NCI-H1105 (cell line): ENCODE data around the gene ANKRD33B.
"Not testable (repeated sequence)": the region's sequence is repeated elsewhere in the genome, so short reads cannot be mapped to it uniquely, and the experiment has no call there.

Experiments used
- DNase-seq: peaks from one replicate; lab custom pipeline; 2025; lab: John Stamatoyannopoulos, UW

Gene ANKRD33B

DNA sequence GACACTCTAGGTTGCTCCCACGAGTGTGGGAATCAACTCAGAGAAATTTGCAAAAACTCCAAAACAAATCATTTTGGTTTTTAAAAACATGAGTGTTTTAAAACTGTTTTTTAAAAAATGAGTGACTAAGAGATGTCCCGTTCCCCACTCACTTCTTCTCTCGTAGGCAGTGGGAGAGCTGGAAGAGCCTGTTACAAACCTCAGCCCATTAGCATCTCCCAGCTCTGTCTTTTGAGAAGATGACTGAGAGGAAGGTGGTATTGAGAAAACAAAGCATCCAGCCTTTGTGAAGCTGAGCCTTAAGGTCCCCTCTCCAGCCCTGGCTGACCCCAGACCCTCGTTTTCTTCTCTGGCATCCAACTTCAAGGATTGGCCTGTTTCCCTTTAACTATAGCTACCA is 4.7 kb upstream of the ANKRD33B start:
- DNase-seq = no peak

DNA sequence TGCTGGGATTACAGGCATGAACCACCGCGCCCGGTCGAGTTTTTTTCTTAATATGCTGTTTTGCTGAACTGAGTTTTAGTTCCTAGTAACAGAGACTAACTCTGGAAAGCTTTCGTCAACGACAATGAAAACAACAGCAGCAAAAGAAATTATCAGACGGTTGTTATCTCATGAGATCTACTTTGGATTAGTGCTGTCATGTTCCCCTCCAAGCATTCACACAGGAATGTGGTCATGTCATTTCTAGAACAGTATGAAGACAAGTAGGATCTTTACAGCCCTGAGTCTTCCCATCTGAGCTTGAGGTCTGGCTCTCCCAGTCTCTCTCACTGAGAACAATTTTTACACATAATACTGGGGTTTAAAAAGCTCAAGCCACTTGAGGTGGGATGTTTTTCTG is 4.0 kb upstream of the ANKRD33B start:
- no peak for DNase-seq

DNA sequence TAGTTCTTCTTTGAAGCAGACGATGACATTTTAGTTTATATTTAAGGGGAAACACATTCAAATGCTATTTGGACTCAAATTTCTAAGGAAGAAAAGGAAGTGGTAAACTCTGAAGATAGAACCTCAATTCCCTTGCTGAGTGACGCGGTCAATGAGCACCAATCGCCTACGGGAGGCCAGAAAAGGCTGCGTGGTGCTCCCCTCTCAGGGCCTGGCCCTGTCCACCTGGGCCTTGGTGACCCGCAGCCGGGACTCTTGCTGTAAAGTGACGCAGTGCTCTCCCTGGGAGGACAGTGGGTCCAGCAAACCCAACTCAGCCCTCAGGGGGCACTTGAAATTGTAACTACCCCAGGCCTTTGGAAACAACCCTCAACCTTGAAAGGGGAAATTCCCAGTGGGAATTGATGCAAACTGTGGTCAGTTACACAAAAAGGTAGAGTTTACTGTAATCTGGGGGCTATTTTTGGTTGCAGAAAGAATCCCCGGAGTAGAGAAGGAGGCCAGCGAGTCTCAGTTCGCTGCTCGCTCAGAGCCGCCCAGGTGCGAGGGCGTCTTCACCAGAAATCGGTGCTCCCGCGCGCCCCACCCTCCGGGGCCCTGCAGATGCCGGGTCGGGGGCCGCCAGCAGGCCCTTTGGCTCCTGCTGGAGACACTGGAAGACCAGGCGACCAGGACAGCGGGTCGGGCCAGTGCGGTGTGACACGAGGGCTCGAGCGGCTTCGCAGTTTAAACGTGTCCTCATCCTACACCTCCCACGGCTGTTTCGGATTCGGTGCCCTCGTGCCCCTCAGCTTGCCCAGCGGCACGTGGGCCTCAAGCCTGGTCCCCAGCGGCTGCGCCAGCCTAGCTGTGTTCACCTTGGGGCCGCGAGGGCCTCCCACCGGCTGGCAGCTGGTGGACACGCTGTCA is 1.4 kb upstream of the ANKRD33B start:
- no peak for DNase-seq

DNA sequence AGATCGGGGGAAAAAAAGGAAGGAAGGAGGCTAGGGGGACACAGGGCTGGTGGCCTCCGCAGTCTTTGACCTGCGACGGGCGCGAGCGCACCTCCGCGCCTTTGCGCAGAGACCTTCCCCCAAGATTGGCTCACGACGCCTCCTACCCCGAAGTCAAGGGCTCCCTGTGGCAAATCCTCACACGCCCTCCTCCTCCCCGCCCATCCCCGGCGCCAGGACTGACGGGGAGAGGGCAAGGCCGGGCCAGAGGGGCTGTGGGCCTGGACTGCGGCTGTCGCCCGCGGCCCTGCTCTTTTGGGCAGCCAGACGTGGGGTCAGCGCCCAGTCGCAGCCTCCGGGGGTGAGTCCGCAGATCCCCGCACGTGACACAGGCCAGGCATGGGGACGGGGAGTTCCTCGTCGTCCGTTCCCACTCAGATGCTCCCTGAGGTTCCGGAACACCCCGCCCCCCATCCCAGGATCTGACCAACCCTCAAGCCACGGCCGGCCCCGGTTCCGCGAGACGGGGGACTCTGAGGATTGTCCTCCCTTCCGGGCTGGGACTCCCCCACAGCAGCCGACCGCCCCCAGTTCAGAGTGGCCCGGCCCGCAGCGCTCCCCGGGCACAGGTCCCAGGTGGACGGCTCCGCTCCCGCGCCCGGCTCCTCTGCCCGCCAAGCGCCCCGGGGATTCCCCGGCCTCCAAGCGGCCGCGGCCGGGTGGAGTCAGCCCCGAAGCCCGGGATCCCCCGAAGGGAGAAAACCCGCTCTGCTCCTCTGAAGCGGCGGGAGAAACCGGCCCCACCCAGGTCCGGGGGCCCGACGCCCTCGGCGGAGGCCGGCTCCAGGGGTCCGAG is 543 bp upstream of the ANKRD33B start:
- no peak for DNase-seq

DNA sequence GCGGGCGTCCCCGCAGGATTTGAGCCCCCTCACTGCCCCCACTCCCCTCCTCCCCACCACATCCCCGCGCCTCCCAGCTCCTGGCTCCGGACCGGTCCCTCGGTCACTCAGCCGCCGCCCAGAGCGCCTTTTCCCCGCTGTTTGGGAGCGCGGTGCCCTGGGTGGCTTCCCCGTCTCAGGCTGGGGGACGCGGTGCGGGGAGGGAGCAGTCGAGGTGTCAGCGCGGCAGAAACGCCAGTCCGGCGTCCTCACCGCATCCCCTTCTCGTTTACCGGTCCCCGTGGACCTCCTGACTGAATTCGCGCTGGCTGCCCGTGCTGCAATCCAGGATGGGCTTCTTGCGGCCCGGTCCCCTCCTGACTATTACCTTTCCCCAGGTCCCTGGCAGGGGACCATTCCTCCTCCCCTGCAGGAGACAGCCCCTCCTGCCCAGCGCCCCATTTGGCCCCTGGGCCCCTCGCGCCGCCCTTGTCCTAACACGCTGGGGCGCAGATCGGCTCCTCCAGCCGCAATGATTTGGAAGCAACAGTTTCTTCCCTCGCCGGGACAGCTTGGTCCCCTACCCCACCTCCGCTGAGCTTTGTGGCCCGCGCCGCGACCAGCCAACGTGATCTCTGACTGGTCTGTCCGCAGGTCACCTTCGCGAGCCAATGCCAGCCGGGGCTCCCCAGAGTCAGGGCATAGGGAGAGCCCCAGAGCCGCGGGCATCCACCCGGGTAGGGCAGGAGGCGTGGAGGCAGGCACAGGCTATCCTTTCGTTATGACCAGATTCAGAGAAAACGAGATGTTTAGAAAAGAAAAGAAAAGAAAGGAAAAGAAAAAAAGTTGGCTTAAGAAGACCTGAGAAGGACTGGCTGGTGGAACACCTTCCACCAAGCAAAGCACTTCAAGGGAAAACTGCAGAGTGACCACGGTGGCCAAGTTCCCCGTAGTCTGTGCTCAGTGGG is 1.2 kb downstream of the ANKRD33B start:
- DNase-seq = no peak

DNA sequence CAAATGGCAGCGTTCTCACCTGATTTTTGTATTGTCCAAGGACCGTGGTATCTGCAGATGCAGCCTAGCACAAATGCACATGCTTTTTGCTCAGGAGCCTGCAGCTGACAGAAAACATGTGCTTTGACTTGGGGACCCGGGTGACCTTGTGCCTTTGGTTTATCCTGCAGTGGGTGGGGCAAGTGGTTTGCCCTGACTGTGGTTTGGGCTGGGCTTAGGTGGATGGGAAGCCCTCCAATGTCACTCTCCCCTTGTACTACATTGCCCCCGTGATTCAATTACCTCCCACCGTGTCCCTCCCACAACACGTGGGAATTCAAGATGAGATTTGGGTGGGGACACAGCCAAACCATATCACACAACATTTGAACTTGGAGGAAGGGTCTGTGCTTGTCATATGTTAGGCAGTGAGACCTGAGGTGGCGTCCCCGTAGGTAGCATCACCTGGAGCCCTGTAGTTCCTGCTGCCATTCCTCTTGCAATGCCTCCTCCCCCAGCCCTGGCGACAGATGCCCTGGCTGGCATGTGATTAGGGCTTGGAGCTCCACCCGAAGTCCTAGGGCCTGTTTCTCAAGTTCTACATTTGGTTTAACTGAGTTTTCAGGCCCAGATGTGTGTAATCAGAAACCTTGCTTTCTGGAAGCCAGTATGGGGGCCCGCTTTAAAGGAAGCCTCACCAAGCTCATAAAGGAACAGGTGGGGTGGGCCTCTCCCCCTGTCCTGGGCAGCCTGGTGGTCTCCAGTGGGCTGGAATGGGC is 2.1 kb downstream of the ANKRD33B start:
- DNase-seq = no peak

DNA sequence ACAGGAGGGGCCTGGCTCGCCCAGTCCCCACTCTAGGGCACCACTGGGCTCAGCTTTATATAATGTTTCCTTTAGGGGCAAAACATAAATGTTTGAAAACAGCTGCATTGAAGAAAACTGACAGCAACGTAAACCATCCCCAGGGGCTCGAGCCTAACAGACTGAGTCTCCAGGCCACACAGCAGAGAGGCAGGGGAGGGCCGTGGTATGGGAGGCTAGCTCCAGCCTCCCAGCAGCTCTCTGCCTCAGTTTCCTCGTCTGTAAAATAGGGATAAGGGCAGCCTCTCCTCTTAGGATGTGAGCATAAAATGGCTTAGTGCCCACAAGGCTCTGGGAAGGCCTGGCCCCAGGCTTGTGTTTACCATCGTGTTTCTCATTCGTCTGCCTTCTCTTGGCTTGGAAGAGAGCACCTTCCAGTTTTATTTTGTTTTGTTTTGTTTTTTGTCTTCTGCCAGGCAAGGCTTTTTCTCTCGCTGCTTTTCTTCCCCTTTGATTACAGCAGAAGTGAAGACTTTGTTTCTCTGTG is 2.7 kb downstream of the ANKRD33B start:
- DNase-seq = no peak

DNA sequence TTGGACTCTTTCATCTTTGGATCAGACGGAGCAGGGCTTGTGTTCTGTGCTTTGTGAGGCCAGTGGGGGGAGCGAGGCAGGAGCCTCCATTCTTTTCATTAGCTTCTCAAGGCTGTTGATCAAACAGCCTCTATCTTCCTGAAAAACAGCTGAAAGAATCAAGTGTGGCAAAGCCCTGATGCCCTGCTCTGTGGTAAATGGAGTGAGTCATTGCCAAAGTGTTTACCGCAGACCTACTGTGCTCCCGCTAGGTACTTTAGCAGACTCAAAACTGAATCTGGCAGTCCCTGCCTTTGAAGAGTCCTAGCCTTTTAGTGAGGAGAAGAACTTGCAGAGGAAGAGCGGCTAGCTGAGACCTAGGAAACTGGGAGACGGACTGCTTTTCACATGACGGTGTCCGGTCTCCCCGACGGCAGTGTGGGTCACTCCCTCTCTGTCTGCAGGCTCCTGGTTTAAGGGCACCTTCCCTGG is 3.3 kb downstream of the ANKRD33B start:
- no peak for DNase-seq

DNA sequence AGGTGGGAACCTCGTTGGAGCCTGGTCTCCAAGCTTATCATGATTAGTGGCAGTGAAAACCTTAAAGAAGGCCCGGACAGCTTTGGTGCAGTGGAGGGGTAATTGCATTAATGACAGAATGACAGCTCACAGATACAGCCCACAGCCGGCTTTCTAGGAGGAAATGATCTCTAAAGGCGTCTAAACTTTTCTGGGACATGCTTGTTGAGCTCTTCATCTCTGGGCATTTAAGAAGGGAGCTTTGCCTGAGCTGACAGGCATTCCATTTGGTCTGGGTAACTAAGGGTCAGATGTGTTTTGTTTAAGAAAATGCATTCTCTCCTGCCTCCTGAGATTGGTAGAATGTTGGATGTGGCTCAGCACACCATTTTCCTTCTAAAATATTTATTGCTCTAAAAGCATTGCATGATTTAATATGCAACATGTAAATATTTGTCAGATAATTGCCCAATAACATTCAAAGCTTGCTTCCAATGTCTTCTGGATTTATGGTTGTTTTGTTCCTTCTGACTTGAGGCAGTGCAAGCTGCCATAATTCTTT is 4.0 kb downstream of the ANKRD33B start:
- no peak for DNase-seq

DNA sequence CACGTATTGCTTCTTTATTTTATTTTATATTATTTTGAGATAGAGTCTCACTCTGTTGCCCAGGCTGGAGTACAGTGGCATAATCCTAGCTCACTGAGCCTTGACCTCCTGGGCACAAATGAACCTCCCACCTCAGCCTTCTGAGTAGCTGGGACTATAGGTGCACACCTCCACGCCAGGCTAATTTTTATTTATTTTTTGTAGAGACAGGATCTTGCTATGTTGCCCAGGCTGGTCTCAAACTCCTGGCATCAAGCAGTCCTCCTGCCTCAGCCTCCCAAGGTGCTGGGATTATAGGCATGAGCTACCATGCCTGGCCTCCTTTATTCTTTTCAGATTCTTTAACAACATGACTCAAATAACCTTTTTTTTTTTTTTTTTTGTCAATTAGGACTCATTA is 6.7 kb downstream of the ANKRD33B start:
- not testable (repeated sequence) for DNase-seq

DNA sequence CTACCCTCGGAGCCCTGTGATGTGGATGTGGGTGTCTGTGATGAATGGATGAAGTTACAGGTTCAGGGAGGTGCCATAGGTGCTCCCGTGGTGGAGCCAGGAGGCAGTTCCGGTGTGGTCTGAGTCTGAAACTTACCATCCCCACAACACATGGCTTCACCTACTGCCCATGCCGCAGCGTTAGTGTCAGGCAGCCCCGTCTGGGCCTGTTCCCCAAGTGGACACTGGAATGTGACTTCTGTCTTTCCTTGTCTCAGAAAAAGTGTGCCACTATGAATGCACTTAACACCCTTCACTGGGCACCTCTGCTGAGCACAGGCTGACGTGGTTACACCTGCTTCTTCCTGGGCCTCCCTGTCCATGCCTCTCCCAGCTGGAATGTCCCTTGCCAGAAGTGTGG is 8.6 kb downstream of the ANKRD33B start:
- DNase-seq = no peak

DNA sequence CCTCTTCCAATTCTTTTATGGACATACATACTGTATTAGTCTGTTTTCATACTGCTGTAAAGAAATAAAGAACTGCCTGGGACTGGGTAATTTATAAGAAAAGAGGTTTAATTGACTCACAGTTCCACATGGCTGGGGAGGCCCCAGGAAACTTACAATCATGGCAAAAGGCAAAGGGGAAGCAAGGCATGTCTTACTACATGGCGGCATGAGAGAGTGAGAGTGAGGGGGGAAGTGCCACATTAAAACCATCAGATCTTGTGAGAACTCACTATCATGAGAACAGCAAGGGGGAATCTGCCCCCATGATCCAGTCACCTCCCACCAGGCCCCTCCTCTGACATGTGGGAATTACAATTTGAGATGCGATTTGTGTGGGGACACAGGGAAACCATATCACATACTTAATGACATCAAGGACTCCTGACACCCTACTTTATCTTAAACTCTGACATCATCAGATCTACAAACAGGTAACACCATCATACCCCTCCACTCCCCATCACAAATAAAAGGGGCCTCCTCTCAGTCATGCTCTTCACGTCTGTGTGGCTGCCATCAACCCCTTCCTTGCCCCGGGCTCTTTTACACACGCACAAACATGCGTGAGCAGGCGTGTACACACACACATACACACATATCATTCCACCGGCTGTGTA is 9.7 kb downstream of the ANKRD33B start:
- no peak for DNase-seq

DNA sequence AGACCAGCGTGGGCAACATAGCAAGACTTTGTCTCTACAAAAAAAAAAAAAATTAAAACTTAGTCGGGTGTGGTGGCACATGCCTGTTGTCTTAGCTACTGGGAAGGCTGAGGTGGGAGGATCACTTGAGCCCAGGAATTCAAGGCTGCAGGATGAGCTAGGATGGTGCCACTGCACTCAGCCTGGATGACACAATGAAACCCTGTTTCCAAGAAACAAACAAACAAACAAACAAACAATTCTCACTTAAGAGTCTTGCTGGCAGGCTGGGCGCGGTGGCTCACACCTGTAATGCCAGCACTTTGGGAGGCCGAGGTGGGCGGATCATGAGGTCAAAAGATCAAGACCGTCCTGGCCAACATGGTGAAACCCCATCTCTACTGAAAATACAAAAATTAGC is 11.0 kb downstream of the ANKRD33B start:
- not testable (repeated sequence) for DNase-seq

DNA sequence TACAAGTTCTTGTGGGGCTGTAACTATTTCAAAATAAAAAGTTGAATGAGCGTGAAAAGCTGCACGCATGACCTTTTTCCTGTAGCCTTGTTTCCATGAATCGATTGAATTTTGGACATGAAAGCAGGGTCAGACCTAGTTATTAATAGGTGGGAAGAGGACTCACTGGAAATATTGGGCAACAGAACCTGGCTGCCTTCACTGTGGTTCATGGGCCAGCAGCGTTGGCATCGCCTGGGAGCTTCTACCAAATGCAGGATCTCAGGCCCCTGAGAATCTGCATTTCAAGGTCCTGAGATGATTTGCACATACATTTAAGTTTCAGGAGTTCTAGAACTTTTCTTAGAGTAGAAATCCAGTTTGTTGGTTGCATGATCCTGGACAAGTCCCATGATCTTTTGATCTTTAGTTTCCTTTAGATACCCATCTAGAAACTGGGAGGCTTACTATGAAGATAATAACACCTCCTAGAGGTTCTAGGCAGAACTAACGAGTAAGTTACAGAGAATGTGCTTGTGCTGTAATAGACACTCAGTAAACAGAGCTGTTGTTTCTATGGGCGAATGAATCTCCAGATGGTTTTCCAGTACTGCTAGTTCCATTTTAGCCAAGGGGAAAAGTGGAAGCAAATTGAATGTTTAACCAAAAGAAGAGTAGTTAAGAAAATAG is 12.4 kb downstream of the ANKRD33B start:
- DNase-seq = no peak

DNA sequence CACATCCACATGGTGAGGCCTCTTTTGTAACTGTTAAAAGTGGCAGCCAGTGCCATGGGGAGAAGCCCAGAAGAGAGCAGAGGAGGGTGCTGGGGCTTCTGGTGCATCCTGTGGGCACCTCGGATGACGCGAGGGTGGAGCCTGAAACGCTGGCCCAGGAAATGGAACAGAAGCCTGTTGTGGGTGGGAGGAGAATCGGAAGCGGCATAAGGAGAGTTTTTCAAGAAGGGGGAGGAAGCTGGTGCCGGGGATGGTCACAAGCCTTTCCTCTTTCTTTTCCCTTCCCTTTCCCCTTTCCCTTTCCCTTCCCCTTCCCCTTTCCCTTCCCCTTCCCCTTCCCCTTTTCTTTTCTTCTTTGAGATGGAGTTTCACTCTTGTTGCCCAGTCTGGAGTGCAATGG is 12.9 kb downstream of the ANKRD33B start:
- no peak for DNase-seq

DNA sequence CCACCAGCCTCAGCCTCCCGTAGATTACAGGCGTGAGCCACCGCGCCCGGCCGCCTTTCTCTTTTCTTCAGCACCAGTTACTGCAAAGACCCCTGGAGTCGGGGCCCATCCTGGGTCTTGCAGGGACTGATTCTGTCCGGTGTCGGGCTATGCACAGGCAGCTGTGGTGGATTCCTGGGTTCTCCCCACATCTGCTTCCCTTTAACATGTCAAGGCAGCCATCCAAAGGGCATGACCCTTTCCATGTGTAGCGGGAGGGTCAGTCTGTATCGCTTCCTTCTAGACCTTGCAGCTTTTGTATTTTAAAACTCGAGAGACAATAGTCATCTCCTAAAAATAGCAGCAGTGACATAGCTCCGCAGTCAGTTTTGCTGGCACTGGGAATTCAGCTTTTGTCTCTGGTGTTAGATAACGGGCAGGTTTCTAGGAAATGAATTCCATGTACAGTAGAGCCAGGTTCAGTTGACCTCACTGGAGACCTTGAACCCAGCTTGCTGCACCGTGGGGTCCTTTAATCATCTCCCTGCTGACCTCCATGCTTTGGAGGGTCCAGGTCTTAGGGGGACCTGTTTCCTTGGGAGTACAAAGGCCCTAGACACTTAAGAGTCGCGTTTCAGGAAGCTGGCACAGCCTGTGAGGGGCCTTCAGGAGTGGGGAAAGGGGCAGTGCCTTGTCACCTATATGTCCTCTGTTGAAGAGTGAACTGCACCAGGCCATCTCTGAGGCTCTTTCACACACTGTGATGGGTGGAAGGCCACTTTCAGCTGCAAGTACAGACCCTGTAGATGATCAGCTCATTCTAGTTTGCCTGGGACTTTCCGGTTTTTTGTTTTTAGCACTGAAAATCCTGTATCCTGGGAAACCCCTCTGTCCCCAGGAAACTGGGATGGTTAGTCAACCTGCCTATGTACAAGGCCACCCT is 13.8 kb downstream of the ANKRD33B start:
- DNase-seq = no peak

DNA sequence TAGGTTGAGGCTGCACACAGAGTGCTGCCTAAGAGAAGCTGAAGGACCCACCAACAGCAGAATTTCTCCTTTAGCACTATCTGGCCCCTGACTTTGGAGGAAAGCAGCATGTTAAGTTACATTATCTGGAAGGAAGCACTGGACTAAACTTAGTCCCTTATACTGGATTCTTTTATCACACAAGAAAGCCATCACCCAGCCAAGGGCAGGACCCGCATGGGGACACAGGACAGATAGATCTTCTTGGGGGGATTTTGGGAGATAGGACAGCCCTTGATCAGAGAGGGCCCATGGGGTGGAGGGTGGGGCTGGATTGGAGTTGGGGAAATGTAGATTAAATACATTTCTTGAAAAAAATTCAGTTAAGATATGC is 14.4 kb downstream of the ANKRD33B start:
- DNase-seq = no peak

DNA sequence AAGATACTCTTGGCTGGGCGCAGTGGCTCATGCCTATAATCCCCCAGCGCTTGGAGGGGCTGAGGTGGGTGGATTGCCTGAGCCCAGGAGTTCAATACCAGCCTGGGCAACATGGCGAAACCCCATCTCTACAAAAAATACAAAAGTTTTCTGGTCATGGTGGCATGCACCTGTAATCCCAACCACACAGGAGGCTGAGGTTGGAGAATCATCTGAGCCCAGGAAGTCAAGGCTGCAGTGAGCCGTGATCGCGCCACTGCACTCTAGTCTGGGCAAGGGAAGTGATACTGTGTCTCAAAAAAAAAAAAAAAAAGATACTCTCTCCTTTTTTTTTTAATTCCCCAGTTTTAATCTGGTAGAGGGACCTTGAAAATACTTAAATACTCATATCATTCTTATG is 15.0 kb downstream of the ANKRD33B start:
- DNase-seq = no peak
